Ectodermal cell (in vitro differentiated cells): Measurements from ENCODE around the gene YBEY. TPM values are rescaled to one million over a fixed set of nuclear protein-coding genes. Genes with fewer than 3 reads are reported as not detected.
"Not testable (repeated sequence)": the region's sequence is repeated elsewhere in the genome, so short reads cannot be mapped to it uniquely, and the experiment has no call there.

ENCODE experiments used
- H3K27ac ChIP-seq: 2 replicates; pipeline ENCODE4 v1.7.0; 2013; ENCODE audit warnings: mild to moderate bottlenecking, low read depth, low read length; ENCODE audit not compliant: insufficient read depth, poor library complexity, severe bottlenecking
- H3K27me3 ChIP-seq: 2 replicates; pipeline ENCODE4 v1.7.0; 2013; ENCODE audit warnings: mild to moderate bottlenecking, low read length; ENCODE audit not compliant: insufficient read depth, control insufficient read depth, poor library complexity, severe bottlenecking
- H3K36me3 ChIP-seq: one replicate; pipeline ENCODE4 v1.7.0; 2013; ENCODE audit warnings: low read length; ENCODE audit not compliant: control insufficient read depth, insufficient read depth
- H3K4me1 ChIP-seq: one replicate; pipeline ENCODE4 v1.7.0; 2013; ENCODE audit warnings: low read length; ENCODE audit not compliant: control insufficient read depth, insufficient read depth
- H3K4me3 ChIP-seq: 2 replicates; pipeline ENCODE4 v1.7.0; 2013; ENCODE audit warnings: low read depth, low read length, control low read depth; ENCODE audit not compliant: insufficient read depth
- H3K9me3 ChIP-seq: 2 replicates; pipeline ENCODE4 v1.7.0; 2013; ENCODE audit warnings: mild to moderate bottlenecking, low read length, moderate library complexity; ENCODE audit not compliant: control insufficient read depth
- WGBS, 2 experiments: methylation state at CpG; one replicate each; pipeline ENCODE4 v1.1.7; 2013; ENCODE audit warnings: missing lambda C conversion rate in 2 of 2; 5-methylcytosine and 5-hydroxymethylcytosine counted together
- polyA plus RNA-seq, 4 experiments: library from polyadenylated mRNA; stranded (reverse); fragments of 50-300 nt; gene quantifications; one replicate each; pipeline ENCODE4 v1.2.3, GENCODE V29; 2013

Gene YBEY
- 47.5 TPM for polyA plus RNA-seq (2013, experiment 1 of 4)
- polyA plus RNA-seq (2013, experiment 2 of 4) = 45.8 TPM
- 46.7 TPM for polyA plus RNA-seq (2013, experiment 3 of 4)
- 48.8 TPM for polyA plus RNA-seq (2013, experiment 4 of 4)

DNA sequence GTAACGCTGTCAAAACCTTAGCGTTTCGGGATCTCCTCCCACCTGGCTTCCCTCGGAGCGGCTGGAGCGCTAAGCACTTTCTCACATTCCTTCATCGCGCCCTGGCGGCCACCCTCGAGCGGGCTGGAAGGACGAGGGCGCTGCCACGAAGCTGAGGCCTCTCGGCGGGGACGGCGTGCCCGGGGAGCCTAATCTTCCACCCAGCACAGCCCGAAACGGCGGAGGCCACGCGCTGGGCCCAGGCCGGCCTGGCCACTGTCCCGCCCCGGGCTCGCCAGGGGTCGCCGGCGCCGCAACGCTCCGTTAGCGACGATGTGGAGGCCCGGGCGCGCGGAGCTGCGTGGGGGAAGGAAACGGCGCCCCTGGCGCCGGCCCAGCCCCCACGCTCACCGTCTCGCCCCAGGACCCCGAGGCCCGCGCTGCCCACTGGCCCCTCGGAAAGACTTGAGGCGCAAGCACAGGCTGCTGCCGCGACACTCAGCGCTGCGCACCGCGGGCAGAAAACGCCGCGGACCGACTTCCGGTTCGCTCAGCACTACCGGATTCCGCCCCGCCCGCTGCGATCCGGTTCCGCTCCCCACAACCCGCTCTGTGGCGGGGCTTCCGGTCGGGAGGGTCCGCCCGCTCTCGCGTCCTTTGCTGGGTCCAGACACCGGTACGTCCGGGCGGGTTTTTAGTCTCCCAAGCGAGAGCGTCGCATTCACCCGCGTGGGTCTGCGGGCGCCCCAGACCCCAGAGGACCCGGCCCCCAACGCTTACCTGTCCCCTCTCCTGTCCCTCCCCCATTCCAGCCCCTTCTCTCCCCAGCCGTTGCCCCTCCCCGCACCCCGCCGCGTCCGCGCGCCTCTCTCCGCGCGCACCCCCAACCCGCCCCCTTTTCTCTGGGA is at the start of gene YBEY:
Gene YBEY, plus strand, starts transcription at position 582 of the 887 bp plus-strand sequence. CDS start 572 bp downstream, outside the sequence.
- Histone ChIP-seq H3K27ac (peak within 1 kb of the TSS; percentile 91), H3K27me3 (no peaks in the 10 kb centered on the region), H3K9me3 (no peaks in the 10 kb centered on the region), H3K4me3 (peak within 1 kb of the TSS; percentile 86), H3K36me3 (peaks cover 12% of the 10 kb centered on the region), H3K4me1 (peaks cover 12% of the 10 kb centered on the region)
- WGBS, 2 experiments = 0% methylated on average over 105 of the region's 105 CpGs

GRCh38 chr21:46237474-46237873 is 48.7 kb upstream of the YBEY start:
- Histone ChIP-seq H3K4me1 (no peaks in the 10 kb centered on the region), H3K4me3 (no peak overlapping the region), H3K36me3 (peaks cover 65% of the 10 kb centered on the region), H3K27me3 (no peaks in the 10 kb centered on the region), H3K27ac (no peak overlapping the region), H3K9me3 (no peaks in the 10 kb centered on the region)
- WGBS, 2 experiments = 96% methylated on average over 5 of the region's 5 CpGs

DNA sequence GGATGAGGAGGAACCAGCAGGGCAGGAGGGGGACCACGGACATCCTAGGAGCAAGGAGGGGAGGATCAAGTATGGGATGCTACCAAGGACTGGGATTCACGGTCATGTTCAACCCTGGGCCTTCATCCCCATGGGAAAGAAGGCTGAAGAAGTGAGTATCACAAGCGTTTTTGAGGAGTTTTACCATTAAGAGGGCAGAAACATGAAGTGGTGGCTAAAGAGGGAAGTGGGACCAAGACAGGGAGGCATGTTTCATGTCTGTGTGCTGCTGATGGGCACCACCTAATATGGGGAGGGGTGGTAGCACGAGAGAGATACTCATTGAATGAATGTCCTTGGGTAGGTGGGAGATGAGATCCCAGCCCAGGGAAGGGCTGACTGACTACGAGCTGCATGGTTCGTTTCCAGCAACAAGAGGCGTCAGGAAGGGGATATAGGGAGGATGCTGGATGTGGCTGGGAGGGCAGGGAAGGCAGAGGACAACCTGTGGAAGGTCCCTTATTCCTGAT is 46.3 kb upstream of the YBEY start:
- no peaks in the 10 kb centered on the region for H3K9me3 ChIP-seq
- H3K27ac ChIP-seq = no peak overlapping the region
- WGBS, 2 experiments = 93 to 94% methylated on average over 7 of the region's 7 CpGs
- no peaks in the 10 kb centered on the region for H3K4me1 ChIP-seq
- peaks cover 63% of the 10 kb centered on the region for H3K36me3 ChIP-seq
- H3K4me3 ChIP-seq = no peak overlapping the region
- H3K27me3 ChIP-seq = no peaks in the 10 kb centered on the region

DNA sequence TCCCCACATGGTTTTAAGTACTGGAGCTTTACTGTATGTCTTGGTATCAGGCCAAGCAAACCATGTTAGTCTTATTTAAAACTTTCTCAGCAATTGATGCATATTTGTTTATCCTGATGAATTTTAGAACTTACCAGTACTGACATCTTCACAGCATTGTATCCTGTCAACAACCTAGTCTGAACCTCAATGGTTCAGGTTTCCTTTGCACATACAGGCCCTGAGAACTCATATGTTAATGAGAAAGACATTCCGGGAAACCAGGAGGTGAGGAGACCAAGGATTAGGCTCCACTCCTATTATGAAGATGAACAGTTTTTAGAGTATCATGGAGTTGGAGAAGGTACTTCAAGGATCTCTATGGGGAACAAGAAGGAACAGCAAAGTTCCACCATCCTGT is 44.6 kb upstream of the YBEY start:
- not testable (repeated sequence) for H3K4me1 ChIP-seq, H3K27ac ChIP-seq, H3K9me3 ChIP-seq, H3K4me3 ChIP-seq, H3K27me3 ChIP-seq
- peaks cover 64% of the 10 kb centered on the region for H3K36me3 ChIP-seq
- 97 to 100% methylated on average over 1 of the region's 1 CpG for WGBS, 2 experiments

DNA sequence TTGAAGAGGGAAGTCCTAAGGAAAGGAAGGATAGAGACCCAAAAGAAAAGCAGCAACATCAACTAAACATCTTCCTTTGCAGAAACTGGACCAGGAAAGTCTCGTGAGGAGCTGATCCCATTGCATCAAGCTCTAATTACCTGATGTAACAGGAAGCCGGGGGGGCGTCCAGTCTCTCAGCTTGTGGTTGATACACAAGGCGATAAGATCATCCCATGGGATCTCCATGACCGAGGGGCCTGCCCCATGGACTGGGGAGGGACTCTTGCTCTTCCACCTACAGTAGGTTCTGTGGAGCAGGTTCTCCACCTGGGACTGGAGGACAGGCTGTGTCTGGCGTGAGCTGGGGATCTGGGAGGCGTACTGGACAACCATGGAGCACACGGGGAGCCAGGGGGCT is 42.8 kb upstream of the YBEY start:
- WGBS, 2 experiments = 94 to 97% methylated on average over 8 of the region's 8 CpGs
- H3K9me3 ChIP-seq = no peaks in the 10 kb centered on the region
- H3K4me3 ChIP-seq = no peak overlapping the region
- no peaks in the 10 kb centered on the region for H3K4me1 ChIP-seq
- no peak overlapping the region for H3K27ac ChIP-seq
- peaks cover 65% of the 10 kb centered on the region for H3K36me3 ChIP-seq
- no peaks in the 10 kb centered on the region for H3K27me3 ChIP-seq

GRCh38 chr21:46243960-46244361 is 42.2 kb upstream of the YBEY start:
- Histone ChIP-seq H3K4me1 (no peaks in the 10 kb centered on the region), H3K27ac (no peak overlapping the region), H3K9me3 (no peaks in the 10 kb centered on the region), H3K36me3 (peaks cover 62% of the 10 kb centered on the region), H3K4me3 (no peak overlapping the region), H3K27me3 (no peaks in the 10 kb centered on the region)
- 91 to 93% methylated on average over 3 of the region's 3 CpGs for WGBS, 2 experiments

DNA sequence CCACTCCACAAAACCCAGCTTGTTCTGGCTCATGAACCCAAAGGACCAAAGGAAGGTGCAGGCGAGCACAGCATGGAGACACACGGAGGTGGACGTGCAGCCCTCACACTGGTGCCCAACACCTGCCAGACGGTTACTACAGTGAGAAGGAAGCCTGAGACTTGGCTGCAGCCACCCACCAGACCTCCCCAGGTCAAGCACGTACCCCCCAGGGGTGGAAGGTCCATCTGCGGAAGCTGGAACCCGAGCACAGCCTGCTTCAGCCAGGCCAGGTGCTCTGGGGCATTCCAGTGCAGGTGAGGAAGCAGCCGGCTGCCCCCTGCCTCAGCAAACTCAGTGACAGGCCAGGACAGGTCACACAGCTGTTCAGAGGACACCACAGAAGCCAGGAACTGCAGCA is 41.5 kb upstream of the YBEY start:
- H3K27ac ChIP-seq = no peak overlapping the region
- H3K4me3 ChIP-seq = no peak overlapping the region
- peaks cover 63% of the 10 kb centered on the region for H3K36me3 ChIP-seq
- no peaks in the 10 kb centered on the region for H3K27me3 ChIP-seq
- WGBS, 2 experiments = 94 to 96% methylated on average over 8 of the region's 8 CpGs
- H3K9me3 ChIP-seq = no peaks in the 10 kb centered on the region
- no peaks in the 10 kb centered on the region for H3K4me1 ChIP-seq

DNA sequence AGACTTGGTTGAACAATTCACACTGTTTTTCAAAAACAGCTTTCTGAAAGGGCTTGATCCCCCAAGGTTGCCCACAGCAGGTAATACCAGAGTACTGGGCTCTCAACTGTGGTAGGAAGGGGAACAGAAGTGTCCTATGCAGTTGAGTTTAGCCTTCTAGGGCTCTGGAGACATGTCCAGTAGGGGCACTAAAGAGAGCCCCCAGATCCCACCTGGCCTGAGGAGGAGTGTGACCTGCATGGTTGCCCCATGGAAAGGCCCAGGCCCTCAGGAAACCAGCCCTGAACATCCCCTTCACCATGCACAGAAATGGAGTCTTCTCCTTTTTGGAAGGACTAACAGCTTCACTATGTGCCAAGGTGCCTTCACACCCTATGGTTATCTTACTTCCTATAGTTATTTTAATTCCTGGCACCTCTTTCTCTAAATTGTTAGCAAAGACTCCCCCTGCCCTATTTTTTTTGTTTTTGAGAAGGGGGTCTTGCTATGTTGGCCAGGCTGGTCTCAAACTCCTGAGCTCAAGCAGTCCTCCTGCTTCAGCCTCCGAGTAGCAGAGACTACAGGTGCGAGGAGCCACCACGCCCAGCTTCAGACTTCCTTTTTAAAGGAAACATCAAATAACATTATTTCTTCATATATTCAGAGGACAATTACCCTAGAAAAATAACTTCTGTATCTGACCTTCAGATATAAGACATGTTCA is 40.8 kb upstream of the YBEY start:
- no peaks in the 10 kb centered on the region for H3K4me1 ChIP-seq
- no peaks in the 10 kb centered on the region for H3K9me3 ChIP-seq
- H3K27me3 ChIP-seq = no peaks in the 10 kb centered on the region
- H3K4me3 ChIP-seq = no peak overlapping the region
- 91 to 96% methylated on average over 3 of the region's 3 CpGs for WGBS, 2 experiments
- H3K36me3 ChIP-seq = peaks cover 66% of the 10 kb centered on the region
- no peak overlapping the region for H3K27ac ChIP-seq

DNA sequence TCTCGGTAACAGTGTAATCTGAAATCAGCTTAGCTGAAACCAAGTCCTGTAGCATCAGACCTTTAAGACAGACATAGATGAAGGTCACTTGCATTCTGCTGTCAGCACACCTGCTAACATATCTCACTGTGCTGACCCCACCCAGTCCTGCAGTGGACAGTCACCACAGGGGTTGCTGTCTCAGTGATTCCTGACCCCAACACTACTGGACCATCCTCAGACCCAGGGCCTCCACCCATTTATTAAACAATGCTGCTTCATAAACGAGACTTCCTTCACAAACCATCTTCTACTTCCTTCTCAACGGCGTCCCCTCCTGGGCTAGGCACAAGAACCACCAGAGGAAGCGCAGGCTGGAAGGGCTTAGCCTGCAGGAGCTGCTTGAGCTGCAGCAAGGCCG is 39.8 kb upstream of the YBEY start:
- H3K27me3 ChIP-seq = no peaks in the 10 kb centered on the region
- no peak overlapping the region for H3K27ac ChIP-seq
- H3K4me3 ChIP-seq = no peak overlapping the region
- H3K36me3 ChIP-seq = peaks cover 66% of the 10 kb centered on the region
- 95 to 96% methylated on average over 6 of the region's 6 CpGs for WGBS, 2 experiments
- H3K4me1 ChIP-seq = no peaks in the 10 kb centered on the region
- H3K9me3 ChIP-seq = no peaks in the 10 kb centered on the region
